ENCODE measurements around the gene FBXL19.

The FBXL19 gene

DNA sequence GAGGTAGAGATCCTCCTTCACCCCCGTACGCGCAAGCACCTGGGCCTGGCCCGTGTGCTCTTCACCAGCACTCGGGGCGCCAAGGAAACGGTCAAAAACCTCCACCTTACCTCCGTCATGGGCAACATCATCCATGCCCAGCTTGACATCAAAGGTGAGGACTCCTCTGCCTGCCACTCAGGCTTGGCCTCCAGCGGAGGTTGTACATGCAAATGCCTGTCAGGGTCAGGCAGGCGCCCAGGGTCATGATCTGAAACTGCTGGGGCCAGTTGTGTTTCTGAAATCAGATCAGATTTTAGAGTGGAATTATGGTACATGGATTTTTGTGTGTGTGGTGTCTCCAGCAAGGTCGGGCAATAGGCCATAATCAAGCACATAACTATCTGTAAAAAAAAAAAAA is 38.0 kb downstream of the FBXL19 start:
- DNase-seq (ENCODE audit: extremely low read depth in 1 of 2, low read depth in 1 of 2) = no peak

DNA sequence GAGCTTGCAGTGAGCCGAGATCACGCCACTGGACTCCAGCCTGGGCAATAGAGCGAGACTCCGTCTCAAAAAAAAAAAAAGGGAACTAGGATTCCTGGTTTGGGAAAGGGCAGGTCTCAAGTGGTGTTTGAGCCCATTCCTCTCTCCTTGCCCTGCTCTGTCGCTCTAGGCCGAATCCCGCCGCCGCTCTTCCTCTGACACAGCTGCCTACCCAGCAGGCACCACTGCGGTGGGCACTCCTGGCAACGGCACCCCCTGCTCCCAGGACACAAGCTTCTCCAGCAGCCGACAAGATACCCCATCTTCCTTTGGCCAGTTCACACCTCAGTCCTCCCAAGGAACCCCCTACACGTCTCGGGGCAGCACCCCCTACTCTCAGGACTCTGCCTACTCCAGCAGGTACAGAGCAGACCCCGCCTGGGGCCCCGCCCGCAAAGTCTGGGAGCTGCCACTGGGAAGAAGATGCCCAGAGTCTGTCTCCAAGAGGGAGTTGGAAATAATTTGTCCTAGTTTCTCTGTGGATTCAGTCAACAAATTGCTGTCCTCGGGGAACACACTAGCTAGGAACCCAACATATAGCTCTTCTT is 40.6 kb downstream of the FBXL19 start:
- DNase-seq (ENCODE audit: extremely low read depth in 1 of 2, low read depth in 1 of 2) = no peak

- DNase-seq (ENCODE audit: extremely low read depth in 1 of 2, low read depth in 1 of 2) = no peak
Observed at GRCh38 chr16:30964574-30965226, 41.3 kb downstream of the FBXL19 start.

DNA sequence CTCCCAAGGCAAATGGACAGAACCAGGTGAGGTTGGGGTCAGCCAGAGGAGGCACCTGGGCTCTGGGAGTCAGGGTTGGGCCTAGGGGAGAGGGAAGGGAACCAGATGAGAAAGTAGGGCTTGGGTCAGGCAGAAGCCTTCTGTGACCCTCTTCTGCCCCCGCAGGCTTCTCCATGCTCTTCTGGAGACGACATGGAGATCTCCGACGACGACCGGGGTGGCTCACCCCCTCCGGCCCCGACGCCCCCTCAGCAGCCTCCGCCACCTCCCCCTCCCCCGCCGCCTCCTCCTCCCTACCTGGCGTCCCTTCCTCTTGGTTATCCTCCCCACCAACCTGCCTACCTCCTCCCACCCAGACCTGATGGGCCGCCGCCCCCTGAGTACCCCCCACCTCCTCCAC is 42.1 kb downstream of the FBXL19 start:
- DNase-seq (ENCODE audit: extremely low read depth in 1 of 2, low read depth in 1 of 2) = no peak

DNA sequence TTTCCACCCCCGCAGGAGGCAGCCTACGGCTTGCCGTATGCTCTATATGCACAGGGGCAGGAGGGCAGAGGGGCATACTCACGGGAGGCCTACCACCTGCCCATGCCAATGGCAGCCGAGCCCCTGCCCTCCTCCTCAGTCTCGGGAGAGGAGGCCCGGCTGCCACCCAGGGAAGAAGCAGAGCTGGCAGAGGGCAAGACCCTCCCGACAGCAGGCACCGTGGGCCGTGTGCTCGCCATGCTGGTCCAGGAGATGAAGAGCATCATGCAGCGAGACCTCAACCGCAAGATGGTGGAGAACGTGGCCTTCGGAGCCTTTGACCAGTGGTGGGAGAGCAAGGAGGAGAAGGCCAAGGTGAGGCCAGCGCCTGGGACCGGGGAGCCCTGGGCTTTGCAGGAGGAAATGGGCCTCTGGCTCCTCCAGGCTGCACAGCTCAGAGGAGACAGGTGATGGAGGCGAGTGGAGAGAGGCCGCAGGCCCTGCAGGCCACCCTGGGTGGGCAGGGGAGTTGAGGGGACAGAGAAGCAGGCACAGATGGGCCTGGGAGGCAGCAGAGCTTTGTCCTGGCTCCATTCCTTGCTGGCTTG is 42.8 kb downstream of the FBXL19 start:
- no peak for DNase-seq (ENCODE audit: extremely low read depth in 1 of 2, low read depth in 1 of 2)

GRCh38 chr16:30967795-30968194 is 44.4 kb downstream of the FBXL19 start:
- DNase-seq (ENCODE audit: extremely low read depth in 1 of 2, low read depth in 1 of 2) = no peak

DNA sequence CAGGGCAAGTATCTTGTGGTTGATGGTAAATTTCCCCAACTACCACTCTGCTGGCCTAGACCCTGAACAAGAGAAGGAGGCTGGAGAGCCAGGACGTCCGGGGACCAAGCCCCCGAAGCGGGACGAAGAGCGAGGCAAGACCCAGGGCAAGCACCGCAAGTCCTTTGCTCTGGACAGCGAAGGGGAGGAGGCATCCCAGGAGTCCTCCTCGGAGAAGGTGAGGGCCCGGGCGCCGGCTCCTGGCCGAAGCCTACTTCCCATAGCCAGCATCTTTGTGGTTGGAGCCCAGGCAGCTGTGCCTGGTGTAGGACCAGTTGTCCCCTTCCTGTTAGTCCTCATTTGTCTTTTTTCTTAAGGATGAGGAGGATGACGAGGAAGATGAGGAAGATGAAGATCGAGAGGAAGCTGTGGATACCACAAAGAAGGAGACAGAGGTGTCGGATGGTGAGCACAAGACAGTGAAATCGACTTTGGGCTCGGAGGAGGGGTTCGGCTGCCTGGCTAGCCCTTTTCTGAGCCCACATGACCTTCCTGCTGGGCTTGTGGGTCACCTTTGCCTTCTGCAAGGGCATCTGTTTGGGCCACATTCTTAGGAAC is 46.0 kb downstream of the FBXL19 start:
- no peak for DNase-seq (ENCODE audit: extremely low read depth in 1 of 2, low read depth in 1 of 2)

DNA sequence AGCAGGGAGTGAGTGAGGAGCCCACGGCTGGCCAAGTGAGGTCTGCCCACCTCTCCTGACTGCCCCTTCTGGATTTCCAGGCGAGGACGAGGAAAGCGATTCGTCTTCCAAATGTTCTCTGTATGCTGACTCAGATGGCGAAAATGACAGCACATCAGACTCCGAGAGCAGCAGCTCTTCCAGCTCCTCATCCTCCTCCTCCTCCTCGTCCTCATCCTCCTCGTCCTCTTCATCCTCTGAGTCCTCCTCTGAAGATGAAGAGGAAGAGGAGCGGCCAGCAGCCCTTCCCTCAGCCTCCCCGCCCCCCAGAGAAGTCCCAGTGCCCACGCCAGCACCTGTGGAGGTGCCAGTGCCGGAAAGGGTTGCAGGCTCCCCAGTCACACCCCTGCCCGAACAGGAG is 47.9 kb downstream of the FBXL19 start:
- DNase-seq (ENCODE audit: extremely low read depth in 1 of 2, low read depth in 1 of 2) = no peak

- no peak for DNase-seq (ENCODE audit: extremely low read depth in 1 of 2, low read depth in 1 of 2)
Observed at GRCh38 chr16:30972872-30973271, 49.5 kb downstream of the FBXL19 start.

GRCh38 chr16:30974348-30974747 is 51.0 kb downstream of the FBXL19 start:
- no peak for DNase-seq (ENCODE audit: extremely low read depth in 1 of 2, low read depth in 1 of 2)

- no peak for DNase-seq (ENCODE audit: extremely low read depth in 1 of 2, low read depth in 1 of 2)
Observed at GRCh38 chr16:30976486-30976885, 53.1 kb downstream of the FBXL19 start.

- no peak for DNase-seq (ENCODE audit: extremely low read depth in 1 of 2, low read depth in 1 of 2)
Observed at GRCh38 chr16:30977502-30977901, 54.1 kb downstream of the FBXL19 start.

DNA sequence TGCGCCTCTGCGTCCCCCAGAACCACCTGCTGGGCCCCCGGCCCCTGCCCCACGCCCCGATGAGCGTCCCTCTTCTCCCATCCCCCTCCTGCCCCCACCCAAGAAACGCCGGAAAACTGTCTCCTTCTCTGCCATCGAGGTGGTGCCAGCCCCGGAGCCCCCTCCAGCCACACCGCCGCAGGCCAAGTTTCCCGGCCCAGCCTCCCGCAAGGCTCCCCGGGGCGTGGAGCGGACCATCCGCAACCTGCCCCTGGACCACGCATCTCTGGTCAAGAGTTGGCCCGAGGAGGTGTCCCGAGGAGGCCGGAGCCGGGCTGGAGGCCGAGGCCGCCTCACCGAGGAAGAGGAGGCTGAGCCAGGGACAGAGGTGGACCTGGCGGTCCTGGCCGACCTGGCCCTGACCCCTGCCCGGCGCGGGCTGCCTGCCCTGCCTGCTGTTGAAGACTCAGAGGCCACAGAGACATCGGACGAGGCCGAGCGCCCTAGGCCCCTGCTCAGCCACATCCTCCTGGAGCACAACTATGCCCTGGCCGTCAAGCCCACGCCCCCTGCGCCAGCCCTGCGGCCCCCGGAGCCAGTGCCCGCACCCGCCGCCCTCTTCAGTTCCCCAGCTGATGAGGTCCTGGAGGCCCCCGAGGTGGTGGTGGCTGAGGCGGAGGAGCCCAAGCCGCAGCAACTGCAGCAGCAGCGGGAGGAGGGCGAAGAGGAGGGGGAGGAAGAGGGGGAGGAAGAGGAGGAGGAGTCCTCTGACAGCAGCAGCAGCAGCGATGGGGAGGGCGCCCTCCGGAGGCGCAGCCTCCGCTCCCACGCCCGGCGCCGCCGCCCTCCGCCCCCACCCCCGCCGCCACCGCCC is 56.0 kb downstream of the FBXL19 start:
- DNase-seq (ENCODE audit: extremely low read depth in 1 of 2, low read depth in 1 of 2) = no peak

GRCh38 chr16:30980023-30980371 is 56.6 kb downstream of the FBXL19 start:
- DNase-seq (ENCODE audit: extremely low read depth in 1 of 2, low read depth in 1 of 2) = no peak

- DNase-seq (ENCODE audit: extremely low read depth in 1 of 2, low read depth in 1 of 2) = no peak
Observed at GRCh38 chr16:30980434-30980833, 57.1 kb downstream of the FBXL19 start.

DNA sequence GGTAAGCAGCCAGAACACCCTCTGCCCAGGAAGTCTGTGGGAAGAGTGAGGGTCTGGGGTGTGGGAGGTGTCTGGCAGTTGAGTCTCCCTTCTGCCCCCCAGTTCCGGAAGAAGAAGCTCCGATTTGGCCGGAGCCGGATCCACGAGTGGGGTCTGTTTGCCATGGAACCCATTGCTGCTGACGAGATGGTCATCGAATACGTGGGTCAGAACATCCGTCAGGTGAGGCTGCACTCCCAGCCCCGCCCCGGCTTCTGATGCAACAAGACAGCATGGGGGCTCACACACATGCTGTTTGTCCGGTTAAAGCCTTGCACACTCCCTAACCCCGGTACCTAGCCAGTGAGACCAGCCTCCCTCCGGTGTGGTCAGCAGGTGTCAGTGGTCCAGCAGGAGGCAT is 57.6 kb downstream of the FBXL19 start:
- DNase-seq (ENCODE audit: extremely low read depth in 1 of 2, low read depth in 1 of 2) = no peak

GRCh38 chr16:30982548-30983288 is 59.3 kb downstream of the FBXL19 start:
- no peak for DNase-seq (ENCODE audit: extremely low read depth in 1 of 2, low read depth in 1 of 2)

GRCh38 chr16:30983289-30983889 is 60.0 kb downstream of the FBXL19 start:
- no peak for DNase-seq (ENCODE audit: extremely low read depth in 1 of 2, low read depth in 1 of 2)

- DNase-seq (ENCODE audit: extremely low read depth in 1 of 2, low read depth in 1 of 2) = no peak
Observed at GRCh38 chr16:30983898-30984610, 60.7 kb downstream of the FBXL19 start.

All from stimulated activated CD8-positive, alpha-beta memory T cell treated with anti-CD3 and anti-CD28 coated beads, Interleukin-7, amount 100 ng/mL, for 48 hours (primary cell).